ENCODE measurements around the gene CASP2. TPM values are rescaled to one million over a fixed set of nuclear protein-coding genes. Genes with fewer than 3 reads are reported as not detected.

Gene CASP2
- total RNA-seq, 5 donors from 2014 or later (not counting 1 experiment from before 2014, with no cell fraction given) = 43.4 to 83.6 (median 73.7) TPM

GRCh38 chr7:143308632-143309031, 20.5 kb downstream of the CASP2 start:
- no peak overlapping the region for H3K27ac ChIP-seq (ENCODE audit: low read length)
- ChIA-PET POLR2A (interaction anchor here (0.6 to 0.7 kb wide), 4 partner anchors 11 to 692 kb away, joined by 3 to 7 read pairs (median 4); no protein-coding TSS in a partner anchor), CTCF (interaction anchor here (0.6 to 2.5 kb wide), 7 partner anchors 7 to 68 kb away, joined by 4 to 11 read pairs (median 8); no protein-coding TSS in a partner anchor)
- H3K4me1 Mint-ChIP-seq = peaks cover 38 to 43% (median 38%) of the 10 kb centered on the region in 3 donors
- H3K4me1 ChIP-seq (ENCODE audit: control insufficient read depth in 1 of 2, extremely low read depth in 1 of 2, insufficient read depth in 2 of 2, low read length in 2 of 2) = peaks cover 12 to 24% of the 10 kb centered on the region in 2 experiments
- H3K9me3 Mint-ChIP-seq = no peaks in the 10 kb centered on the region
- H3K4me3 Mint-ChIP-seq = no peak overlapping the region
- H3K9me3 ChIP-seq = no peaks in the 10 kb centered on the region
- H3K27me3 Mint-ChIP-seq = no peaks in the 10 kb centered on the region
- no peaks in the 10 kb centered on the region for H3K27me3 ChIP-seq (replicated peaks in 1 of 2; ENCODE audit: control insufficient read depth in 2 of 2, extremely low read depth in 1 of 2, insufficient read depth in 2 of 2, low read length in 1 of 2)
- ATAC-seq (replicated peaks in 1 of 4) (no peak), DNase-seq (no peak)
- peak overlapping the region; percentile 26 to 44 for H3K27ac Mint-ChIP-seq
- WGBS (ENCODE audit: insufficient coverage) = no CpG with 5 or more reads among the region's 2 CpGs
- H3K4me3 ChIP-seq (ENCODE audit: control insufficient read depth in 1 of 2, extremely low read depth in 1 of 2, low read length in 1 of 2) = no peak overlapping the region
- H3K36me3 Mint-ChIP-seq = peaks cover 49% of the 10 kb centered on the region
- H3K36me3 ChIP-seq (ENCODE audit: control insufficient read depth in 2 of 2, extremely low read depth in 1 of 2, insufficient read depth in 1 of 2, low read length in 1 of 2) = peaks cover 2 to 40% of the 10 kb centered on the region in 2 donors

GRCh38 chr7:143314127-143314526, 26.0 kb downstream of the CASP2 start:
- H3K36me3 ChIP-seq (ENCODE audit: control insufficient read depth in 2 of 2, extremely low read depth in 1 of 2, insufficient read depth in 1 of 2, low read length in 1 of 2) = no peaks in the 10 kb centered on the region
- DNase-seq = no peak
- H3K4me3 Mint-ChIP-seq = no peak overlapping the region
- H3K27me3 Mint-ChIP-seq = no peaks in the 10 kb centered on the region
- H3K27me3 ChIP-seq (replicated peaks in 1 of 2; ENCODE audit: control insufficient read depth in 2 of 2, extremely low read depth in 1 of 2, insufficient read depth in 2 of 2, low read length in 1 of 2) = peaks cover 0 to 9% of the 10 kb centered on the region in 2 experiments
- peaks cover 15 to 22% (median 20%) of the 10 kb centered on the region in 3 donors for H3K4me1 Mint-ChIP-seq
- H3K27ac ChIP-seq (ENCODE audit: low read length) = no peak overlapping the region
- H3K36me3 Mint-ChIP-seq = peaks cover 2% of the 10 kb centered on the region
- H3K4me3 ChIP-seq (ENCODE audit: control insufficient read depth in 1 of 2, extremely low read depth in 1 of 2, low read length in 1 of 2) = no peak overlapping the region
- ATAC-seq (replicated peaks in 1 of 4) = no peak
- ChIA-PET CTCF (no interaction called here), POLR2A (no interaction called here)
- peaks cover 12 to 18% of the 10 kb centered on the region in 2 experiments for H3K4me1 ChIP-seq (ENCODE audit: control insufficient read depth in 1 of 2, extremely low read depth in 1 of 2, insufficient read depth in 2 of 2, low read length in 2 of 2)
- H3K9me3 Mint-ChIP-seq = no peaks in the 10 kb centered on the region
- no peaks in the 10 kb centered on the region for H3K9me3 ChIP-seq
- H3K27ac Mint-ChIP-seq = no peak overlapping the region

GRCh38 chr7:143315776-143316175, 27.6 kb downstream of the CASP2 start, which contains the start of gene CLCN1:
TSS of gene CLCN1 (plus strand) at chr7:143316111. CDS start at chr7:143316213, 102 bp downstream.
- H3K27me3 ChIP-seq (replicated peaks in 1 of 2; ENCODE audit: control insufficient read depth in 2 of 2, extremely low read depth in 1 of 2, insufficient read depth in 2 of 2, low read length in 1 of 2) = peaks cover 0 to 12% of the 10 kb centered on the region in 2 experiments
- Mint-ChIP-seq H3K4me1 (peaks cover 6 to 10% (median 10%) of the 10 kb centered on the region in 3 donors), H3K27ac (no peak within 1 kb of the TSS), H3K27me3 (peaks cover 0 to 2% of the 10 kb centered on the region in 2 donors), H3K4me3 (no peak within 1 kb of the TSS), H3K9me3 (no peaks in the 10 kb centered on the region), H3K36me3 (no peaks in the 10 kb centered on the region)
- ChIA-PET POLR2A (no interaction called here), CTCF (interaction anchor here in 1 of 2 donors (0.6 kb wide), 1 partner anchor 75 kb away, joined by 3 read pairs; no protein-coding TSS in a partner anchor)
- 75% methylated on average over 1 of the region's 5 CpGs for WGBS (ENCODE audit: insufficient coverage)
- DNase-seq (no peak), ATAC-seq (replicated peaks in 1 of 4) (no peak)
- H3K4me1 ChIP-seq (ENCODE audit: control insufficient read depth in 1 of 2, extremely low read depth in 1 of 2, insufficient read depth in 2 of 2, low read length in 2 of 2) = peaks cover 6 to 9% of the 10 kb centered on the region in 2 experiments
- H3K36me3 ChIP-seq (ENCODE audit: control insufficient read depth in 2 of 2, extremely low read depth in 1 of 2, insufficient read depth in 1 of 2, low read length in 1 of 2) = no peaks in the 10 kb centered on the region
- H3K4me3 ChIP-seq (ENCODE audit: control insufficient read depth in 1 of 2, extremely low read depth in 1 of 2, low read length in 1 of 2) = no peak within 1 kb of the TSS
- H3K9me3 ChIP-seq = no peaks in the 10 kb centered on the region
- no peak within 1 kb of the TSS for H3K27ac ChIP-seq (ENCODE audit: low read length)

GRCh38 chr7:143316492-143316891, 28.3 kb downstream of the CASP2 start:
- peaks cover under 1 to 3% of the 10 kb centered on the region in 2 experiments for H3K4me1 ChIP-seq (ENCODE audit: control insufficient read depth in 1 of 2, extremely low read depth in 1 of 2, insufficient read depth in 2 of 2, low read length in 2 of 2)
- H3K9me3 Mint-ChIP-seq = no peaks in the 10 kb centered on the region
- 100% methylated on average over 2 of the region's 4 CpGs for WGBS (ENCODE audit: insufficient coverage)
- no peaks in the 10 kb centered on the region for H3K36me3 ChIP-seq (ENCODE audit: control insufficient read depth in 2 of 2, extremely low read depth in 1 of 2, insufficient read depth in 1 of 2, low read length in 1 of 2)
- H3K36me3 Mint-ChIP-seq = no peaks in the 10 kb centered on the region
- DNase-seq (no peak), ATAC-seq (replicated peaks in 1 of 4) (no peak)
- no peak overlapping the region for H3K4me3 ChIP-seq (ENCODE audit: control insufficient read depth in 1 of 2, extremely low read depth in 1 of 2, low read length in 1 of 2)
- no peaks in the 10 kb centered on the region for H3K9me3 ChIP-seq
- CTCF ChIA-PET = no interaction called here
- H3K27ac ChIP-seq (ENCODE audit: low read length) = no peak overlapping the region
- H3K4me3 Mint-ChIP-seq = no peak overlapping the region
- POLR2A ChIA-PET = no interaction called here
- H3K27ac Mint-ChIP-seq = no peak overlapping the region
- H3K4me1 Mint-ChIP-seq = peaks cover 0 to 5% (median 3%) of the 10 kb centered on the region in 3 donors
- peaks cover 0 to 2% of the 10 kb centered on the region in 2 donors for H3K27me3 Mint-ChIP-seq
- peaks cover 0 to 16% of the 10 kb centered on the region in 2 experiments for H3K27me3 ChIP-seq (replicated peaks in 1 of 2; ENCODE audit: control insufficient read depth in 2 of 2, extremely low read depth in 1 of 2, insufficient read depth in 2 of 2, low read length in 1 of 2)

GRCh38 chr7:143318661-143319060, 30.5 kb downstream of the CASP2 start:
- Mint-ChIP-seq H3K36me3 (no peaks in the 10 kb centered on the region), H3K4me3 (no peak overlapping the region), H3K4me1 (no peaks in the 10 kb centered on the region), H3K27me3 (peaks cover 0 to 2% of the 10 kb centered on the region in 2 donors), H3K27ac (no peak overlapping the region), H3K9me3 (no peaks in the 10 kb centered on the region)
- Histone ChIP-seq H3K4me1 (ENCODE audit: control insufficient read depth in 1 of 2, extremely low read depth in 1 of 2, insufficient read depth in 2 of 2, low read length in 2 of 2) (no peaks in the 10 kb centered on the region), H3K27me3 (replicated peaks in 1 of 2; ENCODE audit: control insufficient read depth in 2 of 2, extremely low read depth in 1 of 2, insufficient read depth in 2 of 2, low read length in 1 of 2) (peaks cover 0 to 21% of the 10 kb centered on the region in 2 experiments), H3K4me3 (ENCODE audit: control insufficient read depth in 1 of 2, extremely low read depth in 1 of 2, low read length in 1 of 2) (no peak overlapping the region), H3K36me3 (ENCODE audit: control insufficient read depth in 2 of 2, extremely low read depth in 1 of 2, insufficient read depth in 1 of 2, low read length in 1 of 2) (no peaks in the 10 kb centered on the region), H3K27ac (ENCODE audit: low read length) (no peak overlapping the region), H3K9me3 (no peaks in the 10 kb centered on the region)
- no peak for DNase-seq
- no peak for ATAC-seq (replicated peaks in 1 of 4)
- ChIA-PET POLR2A (no interaction called here), CTCF (no interaction called here)
- WGBS (ENCODE audit: insufficient coverage) = 94% methylated on average over 2 of the region's 5 CpGs

GRCh38 chr7:143320620-143321019, 32.5 kb downstream of the CASP2 start:
- H3K9me3 ChIP-seq = no peaks in the 10 kb centered on the region
- no peaks in the 10 kb centered on the region for H3K36me3 Mint-ChIP-seq
- ATAC-seq (replicated peaks in 1 of 4) (no peak), DNase-seq (no peak)
- peaks cover 7 to 10% (median 9%) of the 10 kb centered on the region in 3 donors for H3K4me1 Mint-ChIP-seq
- 68% methylated on average over 6 of the region's 9 CpGs for WGBS (ENCODE audit: insufficient coverage)
- no peaks in the 10 kb centered on the region for H3K9me3 Mint-ChIP-seq
- H3K27me3 ChIP-seq (replicated peaks in 1 of 2; ENCODE audit: control insufficient read depth in 2 of 2, extremely low read depth in 1 of 2, insufficient read depth in 2 of 2, low read length in 1 of 2) = peaks cover 0 to 17% of the 10 kb centered on the region in 2 experiments
- ChIA-PET CTCF (no interaction called here), POLR2A (no interaction called here)
- H3K27me3 Mint-ChIP-seq = peaks cover 0 to 2% of the 10 kb centered on the region in 2 donors
- H3K27ac ChIP-seq (ENCODE audit: low read length) = no peak overlapping the region
- no peak overlapping the region for H3K4me3 Mint-ChIP-seq
- H3K4me3 ChIP-seq (ENCODE audit: control insufficient read depth in 1 of 2, extremely low read depth in 1 of 2, low read length in 1 of 2) = no peak overlapping the region
- H3K36me3 ChIP-seq (ENCODE audit: control insufficient read depth in 2 of 2, extremely low read depth in 1 of 2, insufficient read depth in 1 of 2, low read length in 1 of 2) = no peaks in the 10 kb centered on the region
- no peak overlapping the region for H3K27ac Mint-ChIP-seq
- peaks cover 0 to 4% of the 10 kb centered on the region in 2 experiments for H3K4me1 ChIP-seq (ENCODE audit: control insufficient read depth in 1 of 2, extremely low read depth in 1 of 2, insufficient read depth in 2 of 2, low read length in 2 of 2)
